ENCODE data around the gene ZNF385C. TPM values are rescaled to one million over a fixed set of nuclear protein-coding genes. Genes with fewer than 3 reads are reported as not detected.

ZNF385C gene
- total RNA-seq, 4 donors from 2014 or later: 0.47 to 1.9 (median 0.68) TPM

DNA sequence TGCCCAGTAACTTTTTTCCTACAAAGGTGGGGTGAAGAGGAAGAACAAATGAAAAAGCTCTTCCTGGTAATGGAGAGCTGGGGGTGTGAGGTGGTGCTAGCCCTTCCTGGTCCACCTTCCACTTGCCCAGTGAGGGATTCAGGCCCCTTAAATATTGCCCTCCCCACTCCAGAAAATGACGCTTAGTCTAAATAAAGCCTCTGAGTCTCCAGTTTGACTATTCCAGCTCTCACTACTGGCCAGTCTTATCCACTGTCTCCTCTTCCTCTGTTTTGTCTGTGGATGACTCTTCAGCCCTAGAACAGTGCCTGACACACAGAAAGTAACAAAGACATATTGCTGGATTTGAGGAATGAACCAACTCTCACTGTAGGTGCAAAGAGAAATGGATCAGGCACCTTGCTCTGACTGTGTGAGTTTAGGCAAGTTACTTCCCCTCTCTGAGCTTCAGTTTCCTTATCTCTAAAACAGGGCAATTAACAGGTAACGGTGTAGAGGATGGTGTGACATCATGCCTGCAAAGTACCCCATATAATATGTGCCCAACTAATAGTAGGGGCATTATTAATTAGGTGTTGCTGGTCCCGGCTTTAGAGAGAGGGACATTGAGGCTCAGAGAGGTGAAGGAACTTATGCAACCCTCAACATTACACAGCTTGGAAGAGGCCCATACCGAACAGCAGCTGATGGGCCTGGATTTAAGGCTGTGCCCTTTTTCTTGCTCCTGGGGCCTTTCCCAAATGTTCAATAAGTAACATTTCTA is 21.3 kb downstream of the ZNF385C start:
- H3K9me3 ChIP-seq: no peaks in the 10 kb centered on the region

DNA sequence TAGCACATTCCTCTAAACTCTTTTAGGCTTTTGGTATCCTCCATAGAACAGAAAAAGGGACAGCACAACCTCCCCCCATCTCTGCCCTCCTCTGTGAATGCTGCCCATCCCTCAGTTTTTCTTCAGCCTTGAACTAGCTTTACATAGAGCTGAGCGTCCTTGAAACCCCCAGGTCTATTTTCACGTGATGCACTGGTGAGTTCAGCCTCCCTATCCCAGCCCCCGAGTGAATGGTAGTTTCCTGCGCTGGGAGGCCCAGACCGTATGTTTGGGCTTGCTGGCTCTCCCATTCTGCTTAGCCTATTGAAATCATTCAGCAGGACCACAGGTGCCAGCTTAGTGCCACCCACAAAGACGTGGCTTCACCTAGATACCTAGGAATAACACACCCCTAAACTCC is 22.5 kb downstream of the ZNF385C start:
- DNase-seq (ENCODE audit: low spot score in 2 of 2): no peak
- H3K36me3 ChIP-seq: no peaks in the 10 kb centered on the region
- peaks cover 17% of the 10 kb centered on the region for H3K27me3 ChIP-seq
- WGBS: 79% methylated on average over 6 of the region's 6 CpGs
- TF ChIP-seq POLR2A (IDR thresholded peaks at IDR 0.05): no peak
- no peak for TF ChIP-seq EP300 (IDR thresholded peaks at IDR 0.05)
- TF ChIP-seq POLR2AphosphoS5 (IDR thresholded peaks at IDR 0.05): no peak
- no peak for TF ChIP-seq CTCF (IDR thresholded peaks at IDR 0.05)
- no peak overlapping the region for H3K27ac ChIP-seq
- H3K9me3 ChIP-seq: no peaks in the 10 kb centered on the region
- H3K4me3 ChIP-seq: no peak overlapping the region
- H3K4me1 ChIP-seq: peaks cover 9% of the 10 kb centered on the region

More for the DNA sequence above, 21.3 kb downstream of the ZNF385C start:
- peaks cover 8% of the 10 kb centered on the region for H3K4me1 ChIP-seq
- no peak overlapping the region for H3K27ac ChIP-seq
- DNase-seq (ENCODE audit: low spot score in 2 of 2): no peak
- TF ChIP-seq POLR2A (IDR thresholded peaks at IDR 0.05): no peak
- no peak for TF ChIP-seq CTCF (IDR thresholded peaks at IDR 0.05)
- no peak for TF ChIP-seq EP300 (IDR thresholded peaks at IDR 0.05)
- no peak for TF ChIP-seq POLR2AphosphoS5 (IDR thresholded peaks at IDR 0.05)
- H3K27me3 ChIP-seq: peaks cover 9% of the 10 kb centered on the region
- 94% methylated on average over 4 of the region's 4 CpGs for WGBS
- H3K4me3 ChIP-seq: no peak overlapping the region
- no peaks in the 10 kb centered on the region for H3K36me3 ChIP-seq

DNA sequence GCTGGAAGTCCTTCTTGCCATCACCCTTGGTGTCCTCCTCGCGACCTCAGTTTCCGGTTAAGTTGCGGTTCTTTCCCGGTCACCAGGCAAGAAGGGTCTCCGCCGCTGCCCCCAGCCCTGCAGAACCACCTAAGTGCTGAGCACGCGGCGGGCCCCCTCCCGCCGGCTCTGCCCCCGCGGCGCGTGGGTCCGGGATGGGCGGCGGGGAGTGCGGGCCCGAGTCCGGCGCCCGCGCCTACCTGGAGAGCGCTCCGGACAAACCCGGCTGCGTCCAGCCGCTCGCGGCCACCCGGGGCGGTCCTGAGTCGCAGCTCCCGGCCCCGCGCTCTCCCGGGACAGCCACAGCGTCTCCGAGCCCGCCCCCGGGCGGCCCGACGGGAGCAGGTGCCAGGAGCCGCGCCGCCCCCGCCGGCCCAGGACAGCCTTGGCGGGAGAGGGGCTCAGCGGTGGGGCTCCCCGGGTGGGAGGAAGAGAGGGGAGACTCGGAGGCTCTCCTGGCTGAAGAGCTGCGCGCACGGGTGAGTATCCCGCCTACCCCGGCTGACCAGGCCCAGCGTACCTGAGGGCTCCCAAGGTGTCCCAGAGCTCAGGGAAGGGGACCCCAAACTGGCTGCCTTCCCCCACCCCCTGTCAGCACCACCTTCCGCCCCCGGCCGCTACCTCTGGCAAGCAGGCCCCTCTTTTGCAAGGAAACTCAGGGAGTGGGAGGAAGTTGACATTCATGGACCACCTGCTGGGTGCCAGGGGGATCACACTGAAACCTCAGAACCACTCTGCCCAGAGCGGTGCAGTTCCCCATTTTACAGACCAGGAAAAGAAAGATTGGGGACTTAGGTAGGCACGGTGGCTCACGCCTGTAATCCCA is 25.7 kb downstream of the ZNF385C start:
- no peaks in the 10 kb centered on the region for H3K36me3 ChIP-seq
- peaks cover 17% of the 10 kb centered on the region for H3K27me3 ChIP-seq
- DNase-seq (ENCODE audit: low spot score in 2 of 2): no peak
- 68% methylated on average over 15 of the region's 67 CpGs for WGBS
- H3K4me1 ChIP-seq: peaks cover 12% of the 10 kb centered on the region
- H3K27ac ChIP-seq: no peak overlapping the region
- TF ChIP-seq POLR2A (IDR thresholded peaks at IDR 0.05): no peak
- no peak for TF ChIP-seq EP300 (IDR thresholded peaks at IDR 0.05)
- no peak for TF ChIP-seq POLR2AphosphoS5 (IDR thresholded peaks at IDR 0.05)
- no peak for TF ChIP-seq CTCF (IDR thresholded peaks at IDR 0.05)
- H3K4me3 ChIP-seq: peak overlapping the region; percentile 41
- no peaks in the 10 kb centered on the region for H3K9me3 ChIP-seq

- peaks cover 17% of the 10 kb centered on the region for H3K27me3 ChIP-seq
- peak overlapping the region; percentile 41 for H3K4me3 ChIP-seq
- WGBS: 46% methylated on average over 2 of the region's 3 CpGs
- H3K9me3 ChIP-seq: no peaks in the 10 kb centered on the region
- peaks cover 16% of the 10 kb centered on the region for H3K4me1 ChIP-seq
- no peaks in the 10 kb centered on the region for H3K36me3 ChIP-seq
- no peak for TF ChIP-seq EP300 (IDR thresholded peaks at IDR 0.05)
- TF ChIP-seq POLR2A (IDR thresholded peaks at IDR 0.05): no peak
- no peak for TF ChIP-seq CTCF (IDR thresholded peaks at IDR 0.05)
- no peak for TF ChIP-seq POLR2AphosphoS5 (IDR thresholded peaks at IDR 0.05)
- DNase-seq (ENCODE audit: low spot score in 2 of 2): no peak
- no peak overlapping the region for H3K27ac ChIP-seq
These were observed 26.5 kb downstream of the ZNF385C start for GRCh38 chr17:42071810-42072209.

GRCh38 chr17:42068979-42069378 is 29.3 kb downstream of the ZNF385C start:
- H3K36me3 ChIP-seq: no peaks in the 10 kb centered on the region

More at GRCh38 chr17:42068979-42069378, 29.3 kb downstream of the ZNF385C start:
- no peak for DNase-seq (ENCODE audit: low spot score in 2 of 2)
- no peak overlapping the region for H3K4me3 ChIP-seq
- TF ChIP-seq POLR2AphosphoS5 (IDR thresholded peaks at IDR 0.05) (no peak), EP300 (IDR thresholded peaks at IDR 0.05) (no peak), CTCF (IDR thresholded peaks at IDR 0.05) (no peak)
- H3K27me3 ChIP-seq: peaks cover 17% of the 10 kb centered on the region
- H3K27ac ChIP-seq: no peak overlapping the region
- 71% methylated on average over 3 of the region's 3 CpGs for WGBS
- no peaks in the 10 kb centered on the region for H3K9me3 ChIP-seq
- H3K4me1 ChIP-seq: peaks cover 16% of the 10 kb centered on the region
